CD4-positive, alpha-beta memory T cell (primary cell): ENCODE data around the gene PIGZ. TPM values are rescaled to one million over a fixed set of nuclear protein-coding genes. Genes with fewer than 3 reads are reported as not detected.

ENCODE experiments used
- CTCF ChIA-PET: fragments of 350-600 bp; sonication (Branson Sonifier 250); formaldehyde crosslinking; loops from one replicate; lab custom pipeline; 2021; ENCODE audit warnings: inconsistent platforms; ENCODE audit not compliant: partially characterized antibody; lab: Charles Lee
- POLR2A ChIA-PET: fragments of 350-600 bp; sonication (Branson Sonifier 250); formaldehyde crosslinking; loops from one replicate; lab custom pipeline; 2021; ENCODE audit not compliant: partially characterized antibody; lab: Charles Lee
- DNase-seq, 5 donors: peaks; one replicate each; pipeline versions ENCODE4 v3.0.0 to v3.0.0-alpha.2; 2020 to 2022; ENCODE audit warnings: mixed read lengths in 1 of 5
- H3K27ac ChIP-seq: one replicate; pipeline ENCODE4 v1.7.0; 2013; ENCODE audit warnings: low read depth, low read length
- H3K27me3 ChIP-seq: 2 replicates; pipeline ENCODE4 v1.7.0; 2013; ENCODE audit warnings: mild to moderate bottlenecking, low read length, moderate library complexity; ENCODE audit not compliant: insufficient read depth
- H3K36me3 ChIP-seq: 2 replicates; pipeline ENCODE4 v1.7.0; 2013; ENCODE audit warnings: mild to moderate bottlenecking, low read length, moderate library complexity; ENCODE audit not compliant: insufficient read depth
- H3K4me1 ChIP-seq: 2 replicates; pipeline ENCODE4 v1.7.0; 2013; ENCODE audit warnings: mild to moderate bottlenecking, low read length, moderate library complexity; ENCODE audit not compliant: insufficient read depth
- H3K4me3 ChIP-seq, 2 donors: one replicate each; pipeline ENCODE4 v1.7.0; 2013; ENCODE audit warnings: low read length in 2 of 2, mild to moderate bottlenecking in 1 of 2
- H3K9me3 ChIP-seq, 2 donors: one replicate each; pipeline ENCODE4 v1.7.0; 2013; ENCODE audit warnings: low read length in 2 of 2, control low read depth in 1 of 2; ENCODE audit not compliant: control insufficient read depth in 1 of 2
- H3K27ac Mint-ChIP-seq, 7 donors: one replicate each; pipeline ENCODE4 v1.8.0; 2020 to 2021; ENCODE audit warnings: mixed read lengths in 7 of 7, mild to moderate bottlenecking in 6 of 7, inconsistent platforms in 3 of 7, moderate library complexity in 3 of 7
- H3K27me3 Mint-ChIP-seq, 2 donors: one replicate each; pipeline ENCODE4 v1.8.0; 2020 to 2021; ENCODE audit warnings: mixed read lengths in 2 of 2
- H3K36me3 Mint-ChIP-seq, 2 donors: one replicate each; pipeline ENCODE4 v1.8.0; 2020 to 2021; ENCODE audit warnings: mixed read lengths in 2 of 2, inconsistent platforms in 1 of 2, mild to moderate bottlenecking in 1 of 2
- H3K4me1 Mint-ChIP-seq, 4 donors: one replicate each; pipeline ENCODE4 v1.8.0; 2020 to 2021; ENCODE audit warnings: mixed read lengths in 4 of 4, mild to moderate bottlenecking in 1 of 4
- H3K4me3 Mint-ChIP-seq, 8 donors: one replicate each; pipeline ENCODE4 v1.8.0; 2020 to 2021; ENCODE audit warnings: mixed read lengths in 8 of 8, mild to moderate bottlenecking in 7 of 8, moderate library complexity in 6 of 8, inconsistent platforms in 3 of 8
- H3K9me3 Mint-ChIP-seq, 8 donors: one replicate each; pipeline ENCODE4 v1.8.0; 2020 to 2021; ENCODE audit warnings: mixed read lengths in 8 of 8, mild to moderate bottlenecking in 5 of 8, inconsistent platforms in 3 of 8, moderate library complexity in 1 of 8
- intact Hi-C: fragments of 100-400 bp; cut with micrococcal nuclease; formaldehyde crosslinking; loops from one replicate; pipeline ENCODE4 v1.15.1; 2023
- polyA plus RNA-seq, 2 donors: library from polyadenylated mRNA; unstranded; fragments of 300-500 nt; fragmentation: Illumina TruSeq; gene quantifications; one replicate each; pipeline ENCODE4 v1.2.3, GENCODE V29; 2021
- total RNA-seq, 2 experiments: library from RNA; stranded (reverse); gene quantifications; one replicate each; pipeline ENCODE4 v1.2.3, GENCODE V29; 2021

PIGZ gene
- total and polyA plus RNA-seq, 4 experiments from 2014 or later, result 0.33 to 1.2 (median 0.56) TPM

- Histone ChIP-seq H3K27me3 (no peaks in the 10 kb centered on the region), H3K4me1 (no peaks in the 10 kb centered on the region), H3K27ac (no peak overlapping the region), H3K9me3 (no peaks in the 10 kb centered on the region), H3K36me3 (peaks cover 36% of the 10 kb centered on the region), H3K4me3 (no peak overlapping the region)
- no peak for DNase-seq
- no peak overlapping the region for H3K4me3 Mint-ChIP-seq
- H3K9me3 Mint-ChIP-seq, result no peaks in the 10 kb centered on the region
- peaks cover 0 to 5% (median under 1%) of the 10 kb centered on the region in 4 donors for H3K4me1 Mint-ChIP-seq
- peaks cover 41 to 55% of the 10 kb centered on the region in 2 donors for H3K36me3 Mint-ChIP-seq
- no peak overlapping the region for H3K27ac Mint-ChIP-seq
- no peaks in the 10 kb centered on the region for H3K27me3 Mint-ChIP-seq
- intact Hi-C loops, result no loop called here
- POLR2A ChIA-PET, result no interaction called here
- CTCF ChIA-PET, result no interaction called here
Observed at GRCh38 chr3:196901768-196902167, 66.9 kb downstream of the PIGZ start.

Other genes with a start within 250 kb of the PIGZ start
- gene PAK2, start 229.0 kb downstream of the PIGZ start, total RNA-seq, result 10 to 100 TPM; 80.4 to 97.4 TPM
- 10 to 100 TPM; 29.1 to 39.4 TPM for gene PAK2, start 229.0 kb downstream of the PIGZ start, polyA plus RNA-seq
- 10 to 100 TPM; 44.3 to 45.5 TPM for gene SENP5, start 100.9 kb downstream of the PIGZ start, total RNA-seq
- 1 to 10 TPM; 4.9 to 9.7 TPM for gene SENP5, start 100.9 kb downstream of the PIGZ start, polyA plus RNA-seq
- 10 to 100 TPM; 71.4 to 73.7 TPM for gene NCBP2, start 26.3 kb downstream of the PIGZ start, total RNA-seq
- 10 to 100 TPM; 65.1 to 82.2 TPM for gene NCBP2, start 26.3 kb downstream of the PIGZ start, polyA plus RNA-seq
- 1 to 10 TPM; 1.2 to 1.4 TPM for gene MELTF, start 61.0 kb upstream of the PIGZ start, total RNA-seq
- under 1 TPM in 1 of 2 donors, not detected in 1; 0.92 TPM for gene MELTF, start 61.0 kb upstream of the PIGZ start, polyA plus RNA-seq